GM12875 (cell line): ENCODE results near the gene ZNF804A.

ENCODE experiments used
- H3K4me3 ChIP-seq: one replicate; pipeline ENCODE4 v1.5.1; 2011; ENCODE audit warnings: low read depth, low read length, control low read depth
- TF ChIP-seq, protein P1 (sequence below): IDR thresholded peaks from 2 replicates; pipeline ENCODE4 v1.5.1; 2011; ENCODE audit warnings: low read depth, mild to moderate bottlenecking, control low read depth, inconsistent platforms, low read length, moderate library complexity, borderline replicate concordance; ENCODE audit not compliant: insufficient read depth

The ZNF804A gene

DNA sequence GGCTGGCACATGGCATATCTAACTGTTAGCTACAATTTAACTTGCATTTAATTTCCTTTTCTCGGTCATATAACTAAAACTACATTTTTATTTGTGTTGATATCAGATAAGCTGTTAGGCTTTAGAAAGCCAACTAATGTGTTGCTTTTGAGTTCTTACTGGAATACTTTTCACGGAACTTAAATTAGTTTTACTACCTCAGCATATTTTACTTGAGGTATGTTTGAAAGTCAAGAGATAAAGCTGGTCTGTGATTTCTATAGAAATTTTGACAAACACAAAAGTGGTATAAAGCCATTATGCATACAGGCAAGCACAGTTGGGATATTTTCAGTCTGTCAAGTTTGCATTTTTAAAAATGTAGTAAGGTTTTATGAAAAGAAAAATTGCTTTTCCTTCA is 162.6 kb downstream of the ZNF804A start:
- H3K4me3 ChIP-seq = no peak overlapping the region
- TF ChIP-seq, protein P1, sequence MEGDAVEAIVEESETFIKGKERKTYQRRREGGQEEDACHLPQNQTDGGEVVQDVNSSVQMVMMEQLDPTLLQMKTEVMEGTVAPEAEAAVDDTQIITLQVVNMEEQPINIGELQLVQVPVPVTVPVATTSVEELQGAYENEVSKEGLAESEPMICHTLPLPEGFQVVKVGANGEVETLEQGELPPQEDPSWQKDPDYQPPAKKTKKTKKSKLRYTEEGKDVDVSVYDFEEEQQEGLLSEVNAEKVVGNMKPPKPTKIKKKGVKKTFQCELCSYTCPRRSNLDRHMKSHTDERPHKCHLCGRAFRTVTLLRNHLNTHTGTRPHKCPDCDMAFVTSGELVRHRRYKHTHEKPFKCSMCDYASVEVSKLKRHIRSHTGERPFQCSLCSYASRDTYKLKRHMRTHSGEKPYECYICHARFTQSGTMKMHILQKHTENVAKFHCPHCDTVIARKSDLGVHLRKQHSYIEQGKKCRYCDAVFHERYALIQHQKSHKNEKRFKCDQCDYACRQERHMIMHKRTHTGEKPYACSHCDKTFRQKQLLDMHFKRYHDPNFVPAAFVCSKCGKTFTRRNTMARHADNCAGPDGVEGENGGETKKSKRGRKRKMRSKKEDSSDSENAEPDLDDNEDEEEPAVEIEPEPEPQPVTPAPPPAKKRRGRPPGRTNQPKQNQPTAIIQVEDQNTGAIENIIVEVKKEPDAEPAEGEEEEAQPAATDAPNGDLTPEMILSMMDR = no peak

DNA sequence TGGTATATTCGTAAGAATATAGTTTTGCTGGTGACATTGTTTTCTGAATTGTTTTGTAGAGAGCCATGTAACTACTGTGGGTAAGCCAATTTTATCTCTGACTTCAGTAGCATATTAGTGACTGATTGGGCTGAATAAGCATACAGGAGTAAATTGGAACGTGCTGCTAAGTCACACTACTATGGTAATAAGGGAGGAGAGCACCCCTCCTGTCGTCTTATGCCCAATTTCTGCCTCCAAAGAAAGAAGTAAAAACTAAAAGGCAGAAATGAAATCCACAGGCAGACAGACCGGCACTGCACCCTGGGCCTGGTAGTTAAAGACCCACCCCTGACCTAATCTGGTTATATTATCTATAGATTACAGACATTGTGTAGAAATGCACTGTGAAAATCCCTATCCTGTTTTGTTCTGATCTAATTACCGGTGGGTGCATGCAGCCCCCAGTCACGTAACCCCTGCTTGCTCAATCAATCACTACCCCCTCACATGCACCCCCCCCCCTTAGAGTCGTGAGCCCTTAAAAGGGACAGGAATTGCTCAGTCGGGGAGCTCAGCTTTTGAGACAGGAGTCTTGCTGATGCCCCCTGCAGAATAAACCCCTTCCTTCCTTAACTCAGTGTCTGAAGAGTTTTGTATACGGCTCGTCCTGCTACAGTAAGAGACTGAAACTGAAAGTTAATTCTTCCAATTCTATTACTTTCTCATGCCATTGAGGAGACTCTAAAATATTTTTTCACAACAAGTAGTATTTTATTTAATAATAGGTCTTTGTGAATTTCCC is 167.0 kb downstream of the ZNF804A start:
- no peak overlapping the region for H3K4me3 ChIP-seq
- TF ChIP-seq, protein P1 = no peak

DNA sequence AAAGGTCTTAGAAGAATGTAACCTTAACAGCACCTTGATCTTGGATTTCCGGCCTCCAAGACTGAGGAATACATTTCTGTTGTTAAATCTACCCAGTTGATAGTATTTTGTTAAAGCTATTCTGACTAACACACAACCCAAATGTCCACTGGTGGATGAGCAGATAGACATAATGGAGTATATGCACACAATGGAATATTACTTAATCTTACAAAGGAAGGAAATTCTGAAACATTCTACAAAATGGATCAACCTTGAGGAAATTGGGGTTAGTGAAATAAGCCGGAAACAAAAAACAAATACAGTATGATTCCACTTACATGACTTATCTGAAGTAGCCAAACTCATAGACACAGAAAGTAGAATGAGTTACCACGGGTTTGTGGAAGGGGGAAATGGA is 168.7 kb downstream of the ZNF804A start:
- no peak overlapping the region for H3K4me3 ChIP-seq

DNA sequence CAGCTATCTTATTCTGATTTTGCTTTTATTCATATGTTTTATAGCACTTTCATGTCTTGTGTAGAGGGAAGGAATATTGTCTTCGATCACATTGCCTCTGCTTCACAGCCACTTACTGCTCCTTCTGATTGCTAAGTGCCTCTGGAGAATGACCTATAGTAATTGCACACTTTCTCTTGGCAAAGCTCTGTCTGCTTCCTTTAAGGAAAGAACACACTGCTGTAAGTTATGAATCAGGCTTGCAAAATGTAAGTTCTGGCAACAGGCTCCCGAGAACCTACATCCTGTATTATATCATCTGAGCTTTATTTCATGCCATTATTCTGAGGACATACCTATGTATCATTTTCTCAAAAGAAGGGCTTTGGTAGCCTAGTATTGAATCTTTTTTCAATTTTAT is 170.7 kb downstream of the ZNF804A start:
- TF ChIP-seq, protein P1 = no peak
- no peak overlapping the region for H3K4me3 ChIP-seq

More for the DNA sequence above, 168.7 kb downstream of the ZNF804A start:
- TF ChIP-seq, protein P1 = no peak

DNA sequence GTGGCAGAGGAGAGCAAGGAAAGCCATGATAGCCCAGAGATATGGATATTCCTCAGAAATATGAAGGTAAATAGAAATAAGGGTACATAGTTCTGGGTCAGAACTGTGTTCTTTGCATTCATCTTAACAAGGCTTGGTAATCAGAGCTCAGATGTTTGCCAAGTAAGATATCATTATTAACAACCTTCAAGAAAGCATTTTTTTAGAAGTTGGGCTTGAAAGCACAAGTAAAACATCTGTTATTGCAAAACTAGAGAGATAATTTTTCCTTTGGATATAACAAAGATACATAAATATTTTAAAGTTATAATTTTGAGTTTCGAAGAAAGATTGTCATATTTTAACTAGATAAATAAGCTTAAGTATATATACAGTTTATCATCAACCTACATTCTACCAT is 171.4 kb downstream of the ZNF804A start:
- TF ChIP-seq, protein P1 = no peak
- H3K4me3 ChIP-seq = no peak overlapping the region

DNA sequence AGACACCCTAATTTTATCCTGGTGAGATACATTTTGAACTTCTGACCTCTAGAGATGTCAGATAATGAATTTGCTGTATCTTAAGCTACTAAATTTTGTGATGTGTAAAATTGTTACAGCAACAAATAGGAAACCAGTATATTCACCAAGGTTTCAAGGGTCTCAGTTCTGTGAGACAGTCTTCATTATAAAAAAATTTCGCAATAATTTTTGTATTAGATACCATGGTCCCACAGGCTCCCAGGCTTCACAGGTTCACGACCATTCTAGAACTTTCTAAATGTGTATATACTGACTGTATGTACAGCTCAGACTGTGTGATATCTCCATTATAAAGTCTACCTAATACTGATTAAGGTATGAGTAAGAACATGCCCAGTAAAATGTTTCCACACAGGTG is 181.4 kb downstream of the ZNF804A start:
- H3K4me3 ChIP-seq = no peak overlapping the region
- TF ChIP-seq, protein P1 = no peak

DNA sequence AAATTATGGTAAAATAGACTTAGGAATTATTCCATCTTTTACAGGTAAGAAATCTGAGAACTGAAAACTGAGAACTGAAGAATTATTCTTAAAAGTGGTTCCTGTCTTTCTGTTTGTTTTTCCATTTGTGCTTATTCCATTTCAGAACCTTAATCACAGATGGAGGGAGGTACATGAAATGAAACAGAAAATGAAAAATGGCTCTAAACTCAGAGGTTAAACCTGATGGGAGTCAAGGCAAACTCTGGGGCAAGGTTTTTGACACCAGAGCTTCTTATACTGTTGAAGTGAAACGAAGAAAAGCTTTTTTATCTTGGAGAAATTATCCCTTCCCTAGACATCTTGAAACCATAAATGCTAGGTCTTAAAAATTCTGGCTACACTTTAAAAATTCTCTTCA is 182.1 kb downstream of the ZNF804A start:
- H3K4me3 ChIP-seq = no peak overlapping the region
- TF ChIP-seq, protein P1 = no peak
